GM19395 (cell line): ENCODE results near the gene CACNA1S.

Experiments
- ATAC-seq: cut with Tn5 transposase; IDR thresholded peaks from one replicate; pipeline ENCODE4 v1.9.1; 2021; ENCODE audit warnings: mild to moderate bottlenecking, moderate library complexity; ENCODE audit not compliant: unreplicated experiment

The CACNA1S gene

GRCh38 chr1:200991097-200991614 is 121.1 kb downstream of the CACNA1S start:
- no peak for ATAC-seq

GRCh38 chr1:200990114-200990513 is 122.1 kb downstream of the CACNA1S start:
- ATAC-seq, result no peak
